ENCODE measurements around the gene GTF3C4.

The GTF3C4 gene, protein sequence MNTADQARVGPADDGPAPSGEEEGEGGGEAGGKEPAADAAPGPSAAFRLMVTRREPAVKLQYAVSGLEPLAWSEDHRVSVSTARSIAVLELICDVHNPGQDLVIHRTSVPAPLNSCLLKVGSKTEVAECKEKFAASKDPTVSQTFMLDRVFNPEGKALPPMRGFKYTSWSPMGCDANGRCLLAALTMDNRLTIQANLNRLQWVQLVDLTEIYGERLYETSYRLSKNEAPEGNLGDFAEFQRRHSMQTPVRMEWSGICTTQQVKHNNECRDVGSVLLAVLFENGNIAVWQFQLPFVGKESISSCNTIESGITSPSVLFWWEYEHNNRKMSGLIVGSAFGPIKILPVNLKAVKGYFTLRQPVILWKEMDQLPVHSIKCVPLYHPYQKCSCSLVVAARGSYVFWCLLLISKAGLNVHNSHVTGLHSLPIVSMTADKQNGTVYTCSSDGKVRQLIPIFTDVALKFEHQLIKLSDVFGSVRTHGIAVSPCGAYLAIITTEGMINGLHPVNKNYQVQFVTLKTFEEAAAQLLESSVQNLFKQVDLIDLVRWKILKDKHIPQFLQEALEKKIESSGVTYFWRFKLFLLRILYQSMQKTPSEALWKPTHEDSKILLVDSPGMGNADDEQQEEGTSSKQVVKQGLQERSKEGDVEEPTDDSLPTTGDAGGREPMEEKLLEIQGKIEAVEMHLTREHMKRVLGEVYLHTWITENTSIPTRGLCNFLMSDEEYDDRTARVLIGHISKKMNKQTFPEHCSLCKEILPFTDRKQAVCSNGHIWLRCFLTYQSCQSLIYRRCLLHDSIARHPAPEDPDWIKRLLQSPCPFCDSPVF

GRCh38 chr9:132670457-132671391, at the start of gene GTF3C4:
Gene GTF3C4, plus strand, starts transcription at chr9:132670464. Its CDS starts 135 bp downstream, at chr9:132670599.
- no peak for TF ChIP-seq ZNF274 (IDR thresholded peaks at IDR 0.05; ENCODE audit: low read depth, low read length)
- H3K4me3 ChIP-seq (ENCODE audit: low read length), result peak within 1 kb of the TSS; percentile 94

GRCh38 chr9:132622159-132622558, 48.1 kb upstream of the GTF3C4 start:
- TF ChIP-seq ZNF274 (IDR thresholded peaks at IDR 0.05; ENCODE audit: low read depth, low read length), result no peak
- no peak overlapping the region for H3K4me3 ChIP-seq (ENCODE audit: low read length)

- no peak overlapping the region for H3K4me3 ChIP-seq (ENCODE audit: low read length)
- no peak for TF ChIP-seq ZNF274 (IDR thresholded peaks at IDR 0.05; ENCODE audit: low read depth, low read length)
These were observed 44.0 kb upstream of the GTF3C4 start for GRCh38 chr9:132626285-132626684.

GRCh38 chr9:132627106-132627505, 43.2 kb upstream of the GTF3C4 start:
- no peak for TF ChIP-seq ZNF274 (IDR thresholded peaks at IDR 0.05; ENCODE audit: low read depth, low read length)
- no peak overlapping the region for H3K4me3 ChIP-seq (ENCODE audit: low read length)

DNA sequence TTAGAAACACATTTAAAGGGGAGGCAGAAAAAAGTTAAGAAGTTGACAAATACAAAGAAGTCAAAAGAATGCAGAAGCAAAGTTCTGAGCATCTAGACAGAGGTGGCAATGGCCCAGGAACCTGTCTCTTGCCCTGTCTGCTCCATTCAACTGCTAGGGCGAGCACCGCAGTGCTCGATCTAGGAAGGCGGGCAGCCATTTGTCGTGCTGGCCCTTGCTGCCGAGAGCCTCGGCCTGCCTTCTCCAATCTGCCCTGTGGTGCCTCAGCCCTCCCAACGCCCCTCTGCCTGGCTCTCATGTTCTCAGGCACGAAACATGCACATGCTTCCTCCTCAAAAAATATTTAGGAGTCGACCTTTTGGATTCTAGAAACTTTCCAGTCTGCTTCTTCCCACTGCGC, 42.7 kb upstream of the GTF3C4 start:
- no peak for TF ChIP-seq ZNF274 (IDR thresholded peaks at IDR 0.05; ENCODE audit: low read depth, low read length)
- no peak overlapping the region for H3K4me3 ChIP-seq (ENCODE audit: low read length)

DNA sequence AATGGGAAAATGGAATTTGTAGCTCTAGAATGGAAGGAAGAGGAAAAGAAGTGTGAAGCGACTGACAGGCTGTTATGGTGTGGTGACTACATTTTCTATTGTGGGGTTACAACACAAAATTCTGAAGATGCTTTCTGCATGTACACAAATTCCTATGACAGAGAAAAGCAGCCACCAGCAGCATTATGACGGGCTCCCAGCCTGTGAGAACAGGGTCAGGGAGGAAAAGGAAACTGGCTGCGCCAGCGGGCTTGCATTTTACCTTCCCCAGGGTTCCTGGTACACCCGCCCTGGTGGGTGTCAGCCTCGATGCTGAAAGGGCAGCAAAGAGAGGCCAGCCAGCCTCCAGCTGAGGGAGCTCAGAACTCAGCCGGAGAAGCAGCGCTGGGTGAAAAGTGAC, 41.5 kb upstream of the GTF3C4 start:
- TF ChIP-seq ZNF274 (IDR thresholded peaks at IDR 0.05; ENCODE audit: low read depth, low read length), result no peak
- no peak overlapping the region for H3K4me3 ChIP-seq (ENCODE audit: low read length)

GRCh38 chr9:132630116-132630515, 40.1 kb upstream of the GTF3C4 start:
- no peak overlapping the region for H3K4me3 ChIP-seq (ENCODE audit: low read length)
- TF ChIP-seq ZNF274 (IDR thresholded peaks at IDR 0.05; ENCODE audit: low read depth, low read length), result no peak

DNA sequence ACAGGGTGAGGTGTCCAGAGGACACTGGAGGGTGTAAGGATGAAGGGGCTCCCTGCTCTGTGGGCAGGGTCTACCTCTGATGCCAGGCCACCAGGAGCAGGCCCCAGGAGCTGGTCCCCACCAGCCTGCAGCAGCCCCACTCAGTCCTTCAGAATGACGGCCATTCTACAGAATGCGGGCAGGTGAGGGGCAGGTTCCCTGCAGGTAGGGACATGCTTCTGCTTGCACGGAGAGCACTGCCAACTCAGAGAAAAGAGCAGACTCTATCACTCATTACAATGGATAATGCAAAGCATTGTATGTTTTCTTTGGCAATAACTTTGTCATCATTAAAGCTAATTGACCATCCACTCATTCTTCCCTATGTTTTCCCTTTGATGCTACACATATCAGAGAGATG, 39.5 kb upstream of the GTF3C4 start:
- H3K4me3 ChIP-seq (ENCODE audit: low read length), result no peak overlapping the region
- TF ChIP-seq ZNF274 (IDR thresholded peaks at IDR 0.05; ENCODE audit: low read depth, low read length), result no peak

DNA sequence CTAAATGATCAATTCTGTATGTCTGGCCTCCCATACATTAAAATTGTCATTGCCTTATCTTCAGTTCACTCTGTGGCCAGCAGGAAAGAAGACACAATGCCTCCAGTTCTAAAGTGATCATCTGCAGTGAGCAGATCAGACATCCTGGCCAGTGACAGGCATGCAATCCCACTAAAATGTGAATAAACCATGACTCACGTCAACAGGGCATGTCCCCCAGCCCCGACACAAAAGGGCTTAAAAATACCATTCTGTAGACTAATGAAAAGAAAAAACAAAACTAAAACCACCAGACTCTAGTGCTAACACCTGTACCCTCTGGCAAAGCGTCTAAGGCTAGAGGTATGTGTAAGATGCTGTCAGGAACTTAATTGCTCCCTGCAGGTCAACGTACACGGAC, 39.0 kb upstream of the GTF3C4 start:
- no peak for TF ChIP-seq ZNF274 (IDR thresholded peaks at IDR 0.05; ENCODE audit: low read depth, low read length)

DNA sequence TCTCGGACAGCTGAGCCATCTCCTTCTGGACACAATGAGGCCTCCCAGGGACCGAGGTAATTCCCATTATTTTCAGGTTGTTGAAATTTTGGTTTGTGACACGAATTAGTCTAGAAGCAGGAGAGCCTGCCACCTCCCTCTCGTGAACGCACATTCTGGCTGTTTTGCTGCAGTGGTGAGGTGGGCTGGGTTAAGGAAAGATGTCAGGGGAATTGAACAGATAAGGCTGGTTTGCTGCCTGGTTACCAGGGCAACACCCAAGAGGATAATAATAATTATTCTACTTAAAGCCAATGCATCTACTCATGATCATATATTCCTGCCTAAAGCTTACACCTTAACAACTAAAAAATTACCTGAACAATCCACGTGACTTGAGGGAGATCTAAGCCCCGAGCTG, 38.6 kb upstream of the GTF3C4 start:
- H3K4me3 ChIP-seq (ENCODE audit: low read length), result no peak overlapping the region

More for the DNA sequence above, 39.0 kb upstream of the GTF3C4 start:
- no peak overlapping the region for H3K4me3 ChIP-seq (ENCODE audit: low read length)

GRCh38 chr9:132632413-132633129, 37.7 kb upstream of the GTF3C4 start:
- TF ChIP-seq ZNF274 (IDR thresholded peaks at IDR 0.05; ENCODE audit: low read depth, low read length), result no peak
- H3K4me3 ChIP-seq (ENCODE audit: low read length), result no peak overlapping the region

More for the DNA sequence above, 38.6 kb upstream of the GTF3C4 start:
- no peak for TF ChIP-seq ZNF274 (IDR thresholded peaks at IDR 0.05; ENCODE audit: low read depth, low read length)

GRCh38 chr9:132634327-132634726, 35.9 kb upstream of the GTF3C4 start:
- no peak for TF ChIP-seq ZNF274 (IDR thresholded peaks at IDR 0.05; ENCODE audit: low read depth, low read length)
- no peak overlapping the region for H3K4me3 ChIP-seq (ENCODE audit: low read length)

- no peak for TF ChIP-seq ZNF274 (IDR thresholded peaks at IDR 0.05; ENCODE audit: low read depth, low read length)
- H3K4me3 ChIP-seq (ENCODE audit: low read length), result no peak overlapping the region
These were observed 32.9 kb upstream of the GTF3C4 start for GRCh38 chr9:132637351-132637750.
